NCI-H2107 treated with DMSO at 0.1 percent for 48 hours (cell line): ENCODE measurements around the gene GFRA3.
A peak's percentile ranks its signal among the peaks of the same experiment; 100 is the strongest.
"Not testable (repeated sequence)": the region's sequence is repeated elsewhere in the genome, so short reads cannot be mapped to it uniquely, and the experiment has no call there.

Experiments
- DNase-seq: peaks from one replicate; lab custom pipeline; 2025; ENCODE audit not compliant: unreplicated experiment; lab: John Stamatoyannopoulos, UW

GFRA3 gene, protein sequence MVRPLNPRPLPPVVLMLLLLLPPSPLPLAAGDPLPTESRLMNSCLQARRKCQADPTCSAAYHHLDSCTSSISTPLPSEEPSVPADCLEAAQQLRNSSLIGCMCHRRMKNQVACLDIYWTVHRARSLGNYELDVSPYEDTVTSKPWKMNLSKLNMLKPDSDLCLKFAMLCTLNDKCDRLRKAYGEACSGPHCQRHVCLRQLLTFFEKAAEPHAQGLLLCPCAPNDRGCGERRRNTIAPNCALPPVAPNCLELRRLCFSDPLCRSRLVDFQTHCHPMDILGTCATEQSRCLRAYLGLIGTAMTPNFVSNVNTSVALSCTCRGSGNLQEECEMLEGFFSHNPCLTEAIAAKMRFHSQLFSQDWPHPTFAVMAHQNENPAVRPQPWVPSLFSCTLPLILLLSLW

DNA sequence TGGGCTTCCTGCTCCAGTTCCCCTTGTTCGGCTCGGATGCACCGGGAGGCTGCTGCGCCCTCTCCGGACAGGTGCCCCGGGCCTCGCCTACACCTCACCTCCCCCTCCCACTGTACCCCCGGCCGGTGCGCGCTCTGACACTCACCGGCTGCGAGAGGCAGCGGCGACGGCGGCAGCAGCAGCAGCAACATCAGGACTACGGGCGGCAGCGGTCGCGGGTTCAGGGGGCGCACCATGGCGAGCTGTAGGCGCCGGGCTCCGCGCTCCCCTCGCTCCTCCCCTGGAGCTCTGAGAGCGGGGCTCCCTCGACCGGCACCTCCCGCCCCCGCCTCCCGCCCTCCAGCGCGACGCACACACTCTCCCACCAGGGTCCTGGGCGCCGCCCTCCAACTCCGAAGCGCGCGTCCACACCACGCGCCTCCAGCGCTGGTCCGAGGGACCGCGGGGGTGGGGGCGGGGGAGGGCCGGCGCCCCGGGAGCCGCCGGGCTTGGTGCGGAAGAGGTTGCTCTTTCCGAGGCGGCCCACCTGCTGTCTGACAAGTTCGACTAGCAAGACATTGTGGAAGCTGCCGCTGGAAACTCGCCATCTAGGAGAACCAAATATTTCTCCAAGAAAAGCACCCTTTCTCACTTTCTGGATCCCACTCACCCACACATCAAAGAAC lies at the start of gene GFRA3:
Gene GFRA3 (minus strand): TSS at position 433 of the 665 bp plus-strand sequence. CDS start 197 bp downstream, at position 236.
- no peak for DNase-seq

DNA sequence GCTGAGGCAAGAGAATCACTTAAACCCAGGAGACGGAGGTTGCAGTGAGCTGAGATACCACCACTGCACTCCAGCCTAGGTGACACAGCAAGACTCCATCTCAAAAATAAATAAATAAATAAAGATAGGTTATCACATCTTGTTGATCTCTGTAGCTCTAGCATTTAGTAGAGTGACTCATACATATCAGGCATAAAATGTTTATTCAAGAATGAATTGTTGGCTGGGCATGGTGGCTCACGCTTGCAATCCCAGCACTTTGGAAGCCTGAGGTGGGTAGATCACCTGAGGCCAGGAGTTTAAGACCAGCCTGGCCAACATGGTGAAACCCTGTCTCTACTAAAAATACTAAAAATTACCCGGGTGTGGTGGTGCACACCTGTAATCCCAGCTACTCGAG lies 43.8 kb upstream of the GFRA3 start:
- not testable (repeated sequence) for DNase-seq

DNA sequence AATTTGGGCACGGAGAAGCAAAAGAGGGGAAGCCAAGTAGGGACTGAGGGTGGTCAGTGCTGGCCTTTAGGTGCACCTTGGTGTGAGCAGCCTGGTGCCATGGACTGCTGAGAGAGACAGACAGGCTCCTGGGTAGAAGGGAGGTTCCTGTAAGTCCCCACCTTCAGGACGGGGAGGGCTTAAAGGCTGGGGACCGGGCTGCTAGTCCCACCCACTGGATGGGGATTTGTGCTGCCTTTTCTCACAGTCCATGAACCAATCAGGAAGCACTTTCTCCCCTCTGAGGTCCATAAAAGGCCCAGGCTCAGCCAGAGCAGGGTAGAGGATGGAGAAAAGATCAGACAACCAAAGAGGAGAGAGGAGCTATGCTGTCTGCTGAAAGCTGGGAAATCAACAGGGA lies 41.9 kb upstream of the GFRA3 start:
- no peak for DNase-seq

DNA sequence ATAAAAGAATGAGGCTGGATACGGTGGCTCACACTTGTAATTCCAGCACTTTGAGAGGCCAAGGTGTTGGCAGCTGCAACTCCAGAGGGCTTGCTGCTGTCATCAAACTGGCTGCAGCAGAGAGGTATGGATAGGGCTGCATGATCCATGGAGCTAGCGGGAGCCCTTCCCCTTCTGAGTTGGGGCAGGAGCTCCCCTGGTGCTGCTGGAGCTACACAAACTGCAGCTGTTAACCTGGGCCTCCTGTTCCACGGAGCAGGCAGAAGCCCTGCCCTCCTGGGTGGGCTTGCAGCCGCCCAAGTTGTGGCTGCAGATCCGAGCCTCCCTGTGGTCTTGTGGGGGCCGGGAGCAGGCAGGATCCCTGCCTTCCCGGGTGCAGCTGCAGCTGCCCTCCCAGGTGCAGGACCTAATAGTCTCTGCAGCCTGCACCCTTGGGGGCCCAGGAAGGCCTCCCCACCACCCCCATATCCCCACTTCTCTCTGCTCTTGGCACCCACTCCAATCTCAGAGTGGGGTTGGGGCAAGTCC lies 41.4 kb upstream of the GFRA3 start:
- DNase-seq: no peak

DNA sequence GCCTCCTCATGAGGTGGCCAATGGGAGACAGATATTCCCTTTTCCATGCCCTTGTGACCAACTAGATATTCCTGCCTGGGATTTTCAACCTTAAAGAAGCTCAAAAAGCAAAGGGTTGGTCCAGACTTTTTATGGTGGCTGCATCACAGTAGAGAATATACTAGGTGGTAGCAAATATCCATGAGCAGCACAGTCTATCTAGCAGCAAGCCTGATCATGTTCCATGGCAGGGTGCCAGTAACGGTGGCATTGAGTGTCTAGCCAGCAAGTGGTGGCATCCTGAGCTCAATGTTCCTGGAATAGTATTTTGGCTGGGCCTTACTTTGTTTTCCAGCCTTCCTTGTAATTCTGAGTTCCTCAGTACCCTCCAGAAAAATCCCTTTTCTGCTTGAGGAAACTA lies 31.4 kb upstream of the GFRA3 start:
- peak; percentile 35 for DNase-seq

DNA sequence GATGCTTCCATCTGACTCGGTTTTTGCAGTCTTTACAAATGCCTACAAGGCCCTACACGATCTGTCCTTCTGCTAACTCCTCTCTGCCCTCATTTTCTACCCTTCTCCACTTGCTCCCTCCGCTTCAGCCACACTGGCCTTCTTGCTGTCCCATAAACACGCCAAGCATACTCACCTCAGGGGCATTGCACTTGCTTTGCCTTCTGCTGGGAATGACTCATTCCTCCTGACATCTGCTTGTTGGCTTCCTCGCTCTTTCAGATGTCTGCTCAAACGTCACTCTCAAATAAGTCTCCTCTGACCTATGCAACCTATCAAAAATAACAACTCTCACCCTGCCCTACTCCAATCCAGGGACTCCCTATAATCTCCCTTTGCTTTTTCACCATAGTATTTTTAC lies 29.0 kb upstream of the GFRA3 start:
- DNase-seq: no peak

DNA sequence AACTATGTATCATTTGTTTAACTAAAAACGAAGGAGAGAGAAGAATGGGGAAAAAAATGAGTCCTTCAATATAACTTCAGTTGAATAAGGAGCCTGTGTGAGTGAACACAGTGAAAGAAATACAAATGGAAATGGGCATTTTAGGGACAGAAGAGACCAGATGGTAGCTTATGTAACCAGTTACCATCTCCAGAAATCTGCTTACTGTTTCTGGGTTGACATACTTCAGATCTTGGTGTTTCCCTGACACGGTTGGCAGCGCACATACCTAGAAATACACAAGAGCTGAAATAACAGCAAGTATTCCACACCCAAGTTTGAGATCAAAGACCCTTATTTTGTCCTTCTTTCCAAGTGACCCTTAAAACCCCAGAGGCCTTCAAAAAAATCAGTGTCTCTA lies 14.9 kb upstream of the GFRA3 start:
- DNase-seq: no peak

DNA sequence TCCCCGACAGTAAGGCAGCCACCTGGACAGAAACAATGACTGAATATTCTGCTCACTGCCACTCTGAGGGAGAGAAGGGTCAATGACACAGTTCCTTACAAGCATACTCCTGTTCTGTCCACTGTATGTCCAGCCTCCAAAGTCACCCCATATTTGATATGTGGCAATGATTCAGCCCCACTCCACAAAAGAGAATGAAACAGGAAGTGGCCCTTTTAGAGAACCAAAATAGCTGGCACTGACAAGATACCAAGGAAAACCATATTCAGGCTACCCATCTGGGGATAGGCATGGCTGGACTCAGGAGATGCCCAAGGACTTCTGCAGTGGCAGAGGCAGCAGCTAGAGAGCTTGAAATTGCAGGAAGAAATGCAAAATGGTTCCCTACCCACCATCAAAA lies 12.8 kb upstream of the GFRA3 start:
- no peak for DNase-seq

DNA sequence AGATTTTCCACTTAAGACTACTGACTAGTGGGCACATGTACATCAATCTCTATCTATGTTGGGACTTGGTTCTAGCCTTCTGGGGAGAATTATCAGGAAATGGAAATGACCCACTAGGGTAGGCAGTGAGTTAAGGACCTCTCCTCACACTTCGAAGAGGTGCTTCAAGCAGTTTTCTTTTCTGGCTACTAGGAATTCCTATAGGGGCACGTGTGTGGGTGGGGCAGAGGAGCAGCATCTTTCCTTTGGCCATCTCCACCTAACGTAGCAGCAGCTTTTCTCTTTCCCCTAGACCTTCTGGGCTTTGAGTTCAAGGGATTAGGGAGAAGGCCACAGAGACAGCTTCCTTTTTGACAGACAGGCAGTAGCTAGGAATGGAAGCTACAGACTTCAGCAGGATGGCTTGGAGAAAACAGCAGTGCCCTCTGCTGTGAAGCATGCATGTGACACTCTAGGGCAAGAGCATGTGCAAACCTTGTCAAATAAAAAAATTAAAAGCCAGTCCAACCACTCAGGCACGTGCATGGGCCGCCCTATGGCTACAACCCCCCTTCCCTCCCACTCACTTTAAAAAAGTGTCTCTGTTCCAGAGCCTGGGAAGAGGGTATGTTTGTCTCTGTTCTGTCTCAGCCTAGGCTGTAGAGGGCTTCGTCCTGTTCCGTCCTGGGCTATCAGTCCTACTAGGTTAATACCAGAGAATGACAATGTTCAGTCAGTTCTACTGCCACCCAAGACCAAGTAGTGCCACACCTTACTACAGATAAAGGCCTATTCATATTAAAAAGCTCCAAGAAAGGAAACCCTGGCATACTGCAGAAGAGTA lies 8.7 kb upstream of the GFRA3 start:
- DNase-seq: peak; percentile 5

DNA sequence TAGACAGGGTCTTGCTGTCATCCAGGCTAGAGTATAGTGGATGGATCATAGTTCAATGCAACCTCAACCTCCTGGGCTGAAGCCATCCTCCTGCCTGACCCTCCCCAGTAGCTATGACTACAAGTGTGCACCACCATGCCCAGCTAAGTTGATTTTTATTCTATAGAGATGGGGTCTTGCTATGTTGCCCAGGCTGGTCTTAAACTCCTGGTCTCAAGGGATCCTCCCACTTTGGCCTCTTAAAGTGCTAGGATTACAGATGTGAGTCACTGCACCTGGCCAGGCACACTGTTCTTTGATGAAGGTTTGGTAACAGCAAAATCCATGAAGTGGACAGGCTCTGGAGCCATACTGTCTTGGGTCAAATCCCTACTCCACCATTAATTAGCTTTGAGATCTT lies 6.5 kb upstream of the GFRA3 start:
- DNase-seq: no peak

DNA sequence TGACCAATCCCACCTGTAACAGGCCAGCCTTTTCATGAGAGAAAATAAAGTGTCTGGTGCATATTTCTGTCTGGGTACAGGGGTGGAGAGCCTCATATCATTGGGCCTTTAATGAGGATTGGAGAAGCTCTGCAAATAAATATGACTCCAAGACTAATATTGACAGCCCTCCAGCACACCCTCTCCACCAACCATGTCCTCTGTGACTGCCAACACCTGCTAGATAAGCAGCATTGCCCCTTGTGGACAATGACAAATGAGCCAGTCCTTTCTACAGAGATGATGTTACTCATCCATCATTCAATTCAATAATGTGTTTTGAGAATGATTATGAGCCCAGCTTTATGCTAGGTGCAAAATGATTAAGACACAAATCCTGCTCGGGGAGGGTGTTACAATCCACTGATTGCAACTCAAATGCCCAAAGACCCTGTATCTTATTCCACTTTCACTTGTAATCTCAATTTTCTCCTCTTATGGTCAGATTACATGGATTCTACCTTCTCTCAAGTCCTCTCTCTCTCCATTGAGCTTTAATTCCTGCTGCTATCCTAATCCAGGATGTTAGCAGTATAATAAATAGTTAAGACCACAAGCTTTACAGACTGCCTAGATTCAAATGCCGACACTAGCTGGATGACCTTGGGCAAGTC lies 2.1 kb upstream of the GFRA3 start:
- no peak for DNase-seq

DNA sequence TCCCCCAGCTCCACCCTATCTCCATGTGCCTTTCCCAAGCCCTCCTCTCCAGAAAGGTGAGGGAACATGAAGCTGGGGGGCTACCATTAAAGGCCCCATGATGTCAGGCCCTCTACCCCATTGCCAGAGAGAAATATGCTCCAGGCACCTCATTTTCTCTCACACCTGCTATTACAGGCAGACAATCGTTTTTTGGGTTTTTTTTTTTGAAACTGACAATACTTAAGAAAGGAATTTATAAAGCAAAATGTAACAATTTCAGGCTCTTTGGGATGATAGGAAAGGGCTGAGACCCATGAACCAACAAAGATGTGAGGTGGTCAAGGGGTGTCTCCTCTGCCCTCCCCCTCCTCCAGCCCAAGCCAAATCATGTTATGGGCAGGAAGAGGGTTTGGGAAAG lies 1.5 kb upstream of the GFRA3 start:
- DNase-seq: no peak

DNA sequence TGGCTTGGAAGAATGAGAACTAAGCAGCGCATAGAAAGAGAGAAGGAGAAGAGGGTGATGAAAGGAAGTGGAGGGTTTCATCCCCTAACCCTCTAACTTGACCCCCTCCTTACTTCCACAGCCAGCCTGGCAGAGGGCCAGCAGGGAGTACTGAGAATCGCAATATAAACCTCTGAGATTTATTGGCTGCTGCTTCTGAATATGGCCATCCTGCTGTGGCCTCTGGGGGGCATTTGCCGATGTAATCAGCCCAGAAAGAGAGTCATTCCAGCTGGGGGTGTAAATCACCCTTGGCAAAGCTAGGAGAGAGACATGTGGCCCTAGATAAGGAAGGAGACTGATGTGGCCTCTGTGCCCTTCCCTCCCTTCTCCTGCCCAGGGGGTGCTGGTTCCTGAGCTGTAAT lies 960 bp upstream of the GFRA3 start:
- no peak for DNase-seq

DNA sequence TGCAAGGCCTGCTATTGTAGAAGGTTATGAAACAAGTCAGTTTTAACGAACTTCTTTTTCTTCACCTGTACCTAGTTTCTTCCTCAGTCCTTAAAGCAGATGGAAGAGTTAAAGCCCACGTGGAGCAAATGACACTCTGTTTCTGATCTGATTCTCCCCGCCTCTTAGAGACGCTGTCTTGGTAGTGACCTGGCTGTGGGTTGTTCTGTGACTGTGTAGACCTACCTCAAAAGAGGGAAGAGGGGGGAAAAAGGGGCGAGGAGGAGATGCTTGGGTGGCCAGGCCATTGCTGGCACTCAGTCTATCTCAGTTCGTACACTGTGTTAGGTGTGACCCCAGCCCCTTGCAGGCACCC lies 610 bp downstream of the GFRA3 start:
- no peak for DNase-seq

DNA sequence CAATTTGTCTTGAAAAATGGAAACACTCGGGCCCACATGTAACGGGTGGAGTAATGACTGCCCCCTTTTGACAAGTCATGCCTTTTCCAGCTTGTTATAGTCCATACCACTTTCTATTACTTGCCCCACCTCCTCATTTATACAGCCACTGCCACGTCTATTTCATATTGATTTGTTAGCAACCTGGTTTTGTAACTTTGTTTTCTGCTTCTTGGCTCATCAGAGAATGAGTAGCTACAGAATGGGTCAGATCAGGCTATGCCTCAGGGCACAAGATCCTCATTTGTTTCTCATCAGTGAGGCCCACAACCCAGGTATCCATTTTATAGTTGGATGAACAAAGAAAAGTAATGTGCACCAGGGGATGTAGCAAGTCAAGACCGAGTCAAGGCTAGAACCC lies 1.7 kb downstream of the GFRA3 start:
- no peak for DNase-seq

DNA sequence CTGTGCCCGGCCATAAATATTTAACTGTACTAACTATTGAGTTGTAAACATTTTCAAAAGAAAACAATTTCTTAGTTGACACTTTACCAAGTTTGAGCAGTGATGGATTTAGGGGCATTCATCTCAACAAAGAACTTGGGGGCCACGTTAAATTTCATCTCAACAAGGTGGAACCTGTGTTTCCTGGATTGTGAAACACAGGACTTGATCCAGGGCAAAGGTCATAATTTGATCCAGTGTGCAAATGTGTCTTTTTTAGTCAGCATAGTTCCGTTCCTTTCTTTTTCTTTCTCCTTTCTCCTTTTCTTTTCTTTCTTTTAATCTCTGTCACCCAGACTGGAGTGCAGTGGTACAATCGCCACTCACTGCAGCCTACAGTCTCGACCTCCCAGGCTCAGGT lies 3.1 kb downstream of the GFRA3 start:
- no peak for DNase-seq

DNA sequence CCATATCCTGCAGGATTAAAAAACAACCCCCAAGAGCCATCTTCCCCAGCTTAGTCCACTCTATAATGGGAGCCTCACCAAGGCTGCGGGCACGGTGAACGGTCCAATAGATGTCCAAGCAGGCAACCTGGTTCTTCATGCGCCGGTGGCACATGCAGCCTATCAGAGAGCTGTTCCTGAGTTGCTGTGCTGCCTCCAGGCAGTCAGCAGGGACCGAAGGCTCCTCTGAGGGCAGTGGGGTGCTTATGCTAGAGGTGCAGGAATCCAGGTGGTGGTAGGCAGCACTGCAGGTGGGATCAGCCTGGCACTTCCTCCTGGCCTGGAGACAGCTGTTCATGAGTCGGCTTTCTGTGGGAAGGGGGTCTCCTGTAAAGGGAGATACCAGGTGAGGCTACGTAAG lies 10.2 kb downstream of the GFRA3 start:
- no peak for DNase-seq

DNA sequence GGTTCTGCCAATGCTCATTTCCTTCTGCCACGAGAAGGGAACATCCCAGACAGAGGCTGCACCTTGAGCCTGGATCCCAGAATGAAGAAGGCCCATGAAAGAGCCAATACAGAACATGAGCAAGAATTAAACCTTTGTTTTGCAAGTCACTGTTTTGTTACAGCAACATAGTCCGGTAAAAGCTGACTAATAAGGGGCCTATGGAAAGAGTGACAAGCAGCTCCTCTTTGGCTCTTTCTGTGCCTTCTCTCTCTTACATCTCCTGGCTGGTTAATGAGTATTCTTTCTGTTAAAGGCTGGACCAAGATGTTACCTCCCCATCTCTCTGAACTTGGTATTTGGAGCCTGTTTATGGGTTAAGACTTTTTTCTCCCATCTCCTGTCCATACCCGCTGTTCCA lies 10.8 kb downstream of the GFRA3 start:
- no peak for DNase-seq

DNA sequence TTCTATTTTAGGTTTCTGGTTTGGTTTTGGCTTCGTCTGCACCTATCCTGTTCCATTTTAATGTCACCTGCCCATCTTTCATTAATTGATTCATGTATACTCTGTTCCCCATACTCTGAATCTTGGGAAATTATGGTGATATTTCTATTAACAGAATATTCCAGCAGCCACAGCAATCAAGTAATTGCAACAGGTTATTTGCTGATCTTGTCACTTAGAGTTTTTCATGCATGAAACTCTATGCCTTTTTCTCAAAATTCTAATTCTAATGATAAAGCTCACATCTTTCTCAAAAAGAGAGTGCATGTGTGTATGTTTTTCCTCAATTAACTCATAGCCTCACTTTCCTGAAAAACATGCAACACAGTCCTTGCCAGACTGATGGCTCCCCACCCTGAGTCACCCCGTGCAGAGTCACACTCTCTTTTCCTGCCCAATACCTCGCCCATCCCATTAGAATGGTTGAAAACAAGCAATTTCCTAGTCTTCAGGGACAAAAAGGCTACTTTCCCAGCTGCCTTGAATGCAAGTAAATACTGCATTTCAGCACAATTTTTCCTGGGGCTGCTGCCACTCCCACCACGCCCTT lies 15.6 kb downstream of the GFRA3 start:
- no peak for DNase-seq

DNA sequence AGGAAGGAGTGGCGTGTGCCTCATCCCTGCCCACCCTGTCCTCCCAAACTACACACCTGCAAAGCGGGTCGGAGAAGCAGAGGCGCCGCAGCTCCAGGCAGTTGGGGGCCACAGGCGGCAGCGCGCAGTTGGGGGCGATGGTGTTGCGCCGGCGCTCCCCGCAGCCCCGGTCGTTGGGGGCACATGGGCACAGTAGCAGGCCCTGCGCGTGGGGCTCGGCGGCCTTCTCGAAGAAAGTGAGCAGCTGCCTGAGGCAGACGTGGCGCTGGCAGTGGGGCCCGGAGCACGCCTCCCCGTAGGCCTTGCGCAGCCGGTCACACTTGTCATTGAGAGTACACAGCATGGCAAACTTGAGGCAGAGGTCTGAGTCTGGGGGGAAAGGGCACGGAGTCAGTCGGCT lies 16.8 kb downstream of the GFRA3 start:
- DNase-seq: no peak

DNA sequence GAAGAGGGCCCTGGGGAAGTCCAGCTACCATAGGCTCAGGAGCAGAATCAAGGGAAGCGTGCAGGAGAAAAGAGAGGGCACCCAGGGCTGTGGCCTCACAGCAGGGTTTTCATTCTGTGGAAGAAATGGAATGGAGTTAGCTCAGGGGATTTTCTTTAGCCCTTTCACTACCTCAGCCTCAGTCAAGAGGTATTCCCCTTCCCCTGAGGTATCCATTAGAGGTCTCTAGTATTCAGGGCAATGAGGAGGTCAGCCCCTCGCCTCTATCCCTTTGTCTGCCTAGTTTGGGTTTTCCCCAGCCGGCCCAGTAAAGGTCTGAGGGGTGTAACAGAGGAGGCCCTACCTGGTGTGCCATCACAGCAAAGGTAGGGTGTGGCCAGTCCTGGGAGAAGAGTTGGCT lies 21.5 kb downstream of the GFRA3 start:
- DNase-seq: no peak
